SKM-1 treated with dmso at 0.1 percent for 144 hours (cell line): ENCODE data around the gene ZNF438.
"Not testable (repeated sequence)": the region's sequence is repeated elsewhere in the genome, so short reads cannot be mapped to it uniquely, and the experiment has no call there.

Experiments
- DNase-seq: peaks from one replicate; lab custom pipeline; 2025; ENCODE audit not compliant: unreplicated experiment; lab: John Stamatoyannopoulos, UW

The ZNF438 gene

DNA sequence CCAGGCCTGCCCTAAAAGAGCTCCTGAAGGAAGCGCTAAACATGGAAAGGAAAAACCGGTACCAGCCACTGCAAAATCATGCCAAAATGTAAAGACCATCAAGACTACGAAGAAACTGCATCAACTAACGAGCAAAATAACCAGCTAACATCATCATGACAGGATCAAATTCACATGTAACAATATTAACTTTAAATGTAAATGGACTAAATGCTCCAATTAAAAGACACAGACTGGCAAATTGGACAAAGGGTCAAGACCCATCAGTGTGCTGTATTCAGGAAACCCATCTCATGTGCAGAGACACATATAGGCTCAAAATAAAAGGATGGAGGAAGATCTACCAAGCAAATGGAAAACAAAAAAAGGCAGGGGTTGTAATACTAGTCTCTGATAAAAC, 82.4 kb downstream of the ZNF438 start:
- DNase-seq, result not testable (repeated sequence)

DNA sequence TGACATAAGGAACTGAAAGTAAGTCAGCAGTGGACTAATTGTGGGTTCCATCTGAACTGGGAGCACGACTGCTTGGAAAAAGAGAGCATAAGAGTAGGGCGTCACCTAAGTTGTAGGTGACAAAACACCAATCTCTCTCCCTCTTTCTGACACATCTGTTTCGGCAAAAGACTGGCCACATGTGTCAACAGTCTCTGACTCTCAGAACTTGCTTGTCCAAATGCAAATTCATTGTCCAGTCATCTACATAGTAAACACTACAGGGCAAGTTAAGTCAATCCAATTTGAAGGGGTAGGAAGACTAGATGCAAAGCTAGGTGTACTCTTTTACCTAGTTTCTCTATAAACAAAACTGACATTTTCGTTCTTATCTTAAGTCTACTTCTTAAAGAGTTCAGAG, 87.7 kb downstream of the ZNF438 start:
- no peak for DNase-seq

DNA sequence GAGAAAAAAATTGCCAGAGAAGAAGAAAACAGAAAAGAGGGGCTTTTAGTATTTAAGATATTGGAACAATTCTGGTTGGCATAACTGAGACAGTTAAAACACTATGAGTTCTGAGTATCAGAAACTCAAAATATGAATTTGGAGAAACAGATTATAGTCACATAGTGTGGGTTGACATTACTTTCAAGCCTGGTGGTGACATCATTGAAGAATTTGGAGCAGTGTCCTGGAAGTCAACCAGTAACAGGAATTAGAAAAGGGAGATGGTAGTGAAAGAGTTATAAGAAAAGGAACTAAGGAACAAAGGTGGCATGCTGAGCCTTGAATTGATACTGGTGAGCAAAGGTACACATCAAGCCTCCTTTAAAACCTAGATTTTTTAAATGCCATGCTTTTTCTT, 88.2 kb downstream of the ZNF438 start:
- no peak for DNase-seq

DNA sequence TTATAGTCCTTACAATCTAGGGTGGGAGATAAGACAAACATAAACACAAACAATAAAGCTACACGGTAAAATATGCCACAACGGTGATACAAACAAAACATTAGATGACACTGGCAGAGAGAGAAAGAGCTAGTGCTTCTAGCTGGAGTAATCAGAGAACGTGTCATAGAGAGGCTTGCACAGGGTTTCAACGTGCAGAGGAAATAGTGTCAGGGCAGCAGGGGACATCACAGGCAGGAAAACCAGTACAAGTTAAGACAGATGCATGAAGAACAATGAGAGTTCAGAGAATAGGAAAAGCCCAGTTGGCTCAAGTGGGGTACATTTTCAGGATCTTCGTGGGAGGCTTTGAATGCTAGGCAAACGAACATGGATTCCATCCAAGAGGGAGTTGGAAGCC, 91.4 kb downstream of the ZNF438 start:
- no peak for DNase-seq

DNA sequence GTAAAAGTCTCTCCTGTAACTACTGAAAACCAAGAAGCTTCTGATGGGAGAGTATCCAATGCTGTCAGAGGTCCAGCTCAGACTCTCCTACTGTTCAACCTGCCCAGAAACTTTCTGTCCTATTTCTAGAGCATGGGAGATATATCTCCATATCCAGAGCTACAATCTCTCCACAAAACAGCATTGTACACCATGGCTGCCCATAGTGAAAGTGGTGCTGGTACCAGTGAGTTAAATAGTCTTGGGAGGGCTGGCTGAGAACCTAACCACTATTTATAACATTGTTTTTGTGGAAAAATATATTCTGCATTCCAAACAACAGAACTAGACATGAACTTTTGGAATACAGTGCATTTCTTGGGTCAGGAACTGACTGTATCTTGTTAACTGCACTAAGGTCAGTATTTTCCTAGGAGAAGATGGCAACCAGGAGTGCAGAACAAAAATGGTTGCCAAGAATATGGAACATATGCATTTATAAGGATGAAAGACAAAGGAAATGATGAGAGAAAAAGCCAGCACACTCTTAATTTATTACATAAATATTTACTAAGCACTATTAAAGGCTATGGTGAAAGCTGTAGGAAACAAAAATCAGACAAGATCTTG, 91.9 kb downstream of the ZNF438 start:
- DNase-seq, result no peak

DNA sequence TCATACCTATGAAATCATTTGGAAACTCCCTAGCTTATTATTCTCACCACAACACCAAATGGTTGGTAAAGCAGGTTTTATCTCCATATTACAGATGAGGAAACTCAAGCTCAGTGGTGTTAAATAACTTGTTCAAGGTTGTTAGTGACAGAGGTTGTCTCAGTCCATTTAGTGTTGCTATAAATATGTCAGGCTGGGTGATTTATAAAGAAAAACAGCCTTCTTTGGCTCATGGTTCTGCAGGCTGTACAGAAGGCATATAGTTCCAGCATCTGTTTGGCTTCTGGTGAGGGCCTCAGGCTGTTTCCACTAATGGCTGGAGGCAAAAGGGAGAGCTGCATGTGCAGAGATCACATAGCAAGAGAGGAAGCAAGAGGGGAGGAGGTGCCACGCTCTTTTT, 96.6 kb downstream of the ZNF438 start:
- DNase-seq, result no peak

DNA sequence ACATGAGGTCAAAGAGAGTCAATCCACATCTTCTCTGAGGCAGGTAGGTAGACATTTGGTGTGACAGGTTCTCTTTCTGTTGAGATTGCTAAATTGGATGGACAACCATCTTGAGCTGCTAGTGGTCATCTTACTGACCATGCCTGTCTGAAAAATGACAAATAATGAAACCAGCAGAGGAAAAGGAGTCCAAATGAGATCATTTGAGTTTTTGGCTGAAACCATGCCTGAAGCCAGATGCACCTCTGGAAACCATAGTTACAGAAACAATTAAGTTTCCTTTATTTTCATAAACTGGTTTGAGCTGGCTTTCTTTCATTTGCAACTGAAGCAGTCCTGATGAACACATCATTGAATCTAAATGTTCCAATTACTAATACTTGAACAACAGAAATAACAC, 100.6 kb downstream of the ZNF438 start:
- no peak for DNase-seq

DNA sequence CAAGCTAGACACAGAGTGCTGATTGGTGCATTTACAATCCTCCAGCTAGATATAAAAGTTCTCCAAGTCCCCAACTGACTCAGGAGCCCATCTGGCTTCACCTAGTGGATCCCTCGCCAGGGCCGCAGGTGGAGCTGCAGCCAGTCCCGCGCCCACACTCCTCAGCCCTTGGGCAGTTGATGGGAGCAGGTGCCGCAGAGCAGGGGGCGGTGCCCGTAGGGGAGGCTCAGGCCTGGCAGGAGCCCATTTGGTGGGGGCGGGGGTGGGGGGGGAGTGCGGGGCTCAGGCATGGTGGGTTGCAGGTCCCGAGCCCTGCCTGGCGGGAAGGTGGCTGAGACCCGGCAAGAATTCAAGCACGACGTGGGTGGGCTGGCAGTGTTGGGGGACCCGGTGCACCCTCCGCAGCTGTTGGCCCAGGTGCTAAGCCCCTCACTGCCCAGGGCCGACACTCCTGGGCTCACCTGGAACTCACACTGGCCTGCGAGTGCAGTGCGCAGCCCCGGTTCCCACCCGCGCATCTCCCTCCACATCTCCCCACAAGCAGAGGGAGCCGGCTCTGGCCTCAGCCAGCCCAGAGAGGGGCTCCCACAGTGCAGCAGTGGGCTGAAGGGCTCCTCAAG, 101.7 kb downstream of the ZNF438 start:
- DNase-seq, result no peak

DNA sequence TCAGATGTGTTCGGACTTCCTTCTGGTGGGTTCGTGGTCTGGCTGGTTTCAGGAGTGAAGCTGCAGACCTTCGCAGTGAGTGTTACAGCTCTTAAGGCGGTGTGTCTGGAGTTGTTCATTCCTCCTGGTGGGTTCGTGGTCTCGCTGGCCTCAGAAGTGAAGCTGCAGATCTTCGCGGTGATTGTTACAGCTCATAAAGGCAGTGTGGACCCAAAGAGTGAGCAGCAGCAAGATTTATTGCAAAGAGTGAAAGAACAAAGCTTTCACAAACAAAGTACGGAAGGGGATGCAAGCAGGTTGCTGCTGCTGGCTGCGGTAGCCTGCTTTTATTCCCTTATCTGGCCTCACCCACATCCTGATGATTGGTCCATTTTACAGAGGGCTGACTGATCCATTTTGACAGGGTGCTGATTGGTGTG, 102.3 kb downstream of the ZNF438 start:
- DNase-seq, result not testable (repeated sequence)

DNA sequence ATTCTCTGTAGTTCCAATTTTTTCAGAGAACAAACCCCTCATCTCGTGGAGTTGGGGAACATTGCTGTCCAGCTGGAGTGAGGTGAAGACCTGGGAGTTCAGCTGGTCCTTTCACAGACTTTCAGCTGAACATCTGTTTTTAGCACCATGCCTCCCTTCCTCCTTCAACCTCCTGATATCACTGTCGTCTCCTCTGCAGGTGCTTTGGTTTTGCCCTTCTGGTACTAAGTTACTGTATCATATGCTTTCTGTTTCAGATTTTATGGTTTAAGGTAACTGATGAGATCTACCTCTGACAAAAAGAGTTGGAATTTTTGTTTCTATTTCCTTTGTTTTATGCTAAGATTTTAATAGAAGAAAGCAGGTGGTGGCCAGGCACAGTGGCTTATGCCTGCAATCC, 102.9 kb downstream of the ZNF438 start:
- DNase-seq, result no peak

DNA sequence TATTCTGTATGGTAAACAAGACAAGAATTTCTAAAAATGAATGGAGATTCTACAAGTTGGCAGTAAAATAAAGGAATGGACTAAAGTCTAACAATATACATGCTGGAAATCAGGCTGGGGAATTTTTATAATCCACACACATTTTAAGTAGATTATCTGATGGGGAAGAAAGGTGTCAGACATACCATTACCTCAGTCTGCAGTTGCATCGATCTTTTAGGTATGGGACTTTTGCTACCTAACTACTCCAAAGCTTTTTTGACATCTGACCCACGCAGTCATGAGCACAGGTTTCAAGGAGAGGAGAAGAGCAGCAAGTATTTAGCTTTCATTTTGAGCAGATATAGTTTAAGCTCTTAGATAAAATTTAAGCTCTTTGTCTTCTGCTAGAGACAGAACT, 113.0 kb downstream of the ZNF438 start:
- DNase-seq, result no peak

DNA sequence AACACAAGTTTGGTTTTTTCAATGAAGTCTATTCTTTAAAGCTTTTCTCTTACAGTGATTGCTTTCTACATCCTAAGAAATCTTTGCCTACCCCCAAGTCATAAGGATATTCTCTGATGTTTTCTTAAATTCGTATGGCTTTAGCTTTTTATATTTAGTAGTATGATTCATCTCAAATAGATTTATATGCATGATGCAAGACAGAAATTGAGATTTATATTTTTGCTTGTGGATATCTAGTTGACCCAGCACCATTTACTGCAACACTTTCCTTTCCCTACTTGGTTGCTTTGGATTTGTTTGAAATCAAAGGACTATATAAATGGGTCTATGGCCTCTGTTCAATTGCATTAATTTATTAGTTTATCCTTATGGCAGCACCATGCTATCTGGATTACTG, 113.9 kb downstream of the ZNF438 start:
- DNase-seq, result no peak

DNA sequence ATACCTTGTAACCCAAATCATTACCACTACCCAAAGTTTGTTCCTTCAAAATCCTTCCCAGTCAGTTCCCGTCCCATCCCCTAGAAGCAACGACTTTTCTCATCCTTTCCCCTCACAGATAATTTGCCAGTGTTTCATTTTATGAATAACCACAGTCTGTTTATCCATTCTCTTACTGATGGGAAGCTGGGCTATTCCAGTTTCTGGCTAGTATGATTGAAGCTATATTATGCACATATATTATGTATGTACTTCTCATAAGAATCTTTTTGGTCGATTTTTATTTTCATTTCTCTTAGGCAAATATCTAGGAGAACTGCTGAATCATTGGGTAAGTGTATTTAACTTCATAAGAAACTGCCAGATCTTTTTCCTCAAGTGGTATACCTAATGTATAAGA, 114.6 kb downstream of the ZNF438 start:
- DNase-seq, result no peak

DNA sequence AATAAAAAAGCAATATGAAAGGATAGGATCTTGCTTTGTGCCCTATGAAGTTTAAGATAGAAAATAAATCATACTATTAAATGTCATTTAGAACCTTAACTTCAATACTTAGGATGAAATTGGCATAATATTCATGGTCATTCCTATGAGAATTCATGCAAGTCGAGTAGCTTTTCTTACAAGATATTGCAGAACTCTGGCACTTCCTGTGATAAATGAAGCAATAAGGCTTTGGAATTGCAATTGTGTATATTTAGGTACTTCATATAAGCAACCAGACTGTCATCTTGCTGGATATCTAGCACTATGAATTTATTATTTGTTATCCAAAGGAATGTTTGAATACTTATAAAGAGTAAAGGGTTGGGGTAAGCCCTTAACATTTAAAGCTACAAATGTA, 116.5 kb downstream of the ZNF438 start:
- no peak for DNase-seq

DNA sequence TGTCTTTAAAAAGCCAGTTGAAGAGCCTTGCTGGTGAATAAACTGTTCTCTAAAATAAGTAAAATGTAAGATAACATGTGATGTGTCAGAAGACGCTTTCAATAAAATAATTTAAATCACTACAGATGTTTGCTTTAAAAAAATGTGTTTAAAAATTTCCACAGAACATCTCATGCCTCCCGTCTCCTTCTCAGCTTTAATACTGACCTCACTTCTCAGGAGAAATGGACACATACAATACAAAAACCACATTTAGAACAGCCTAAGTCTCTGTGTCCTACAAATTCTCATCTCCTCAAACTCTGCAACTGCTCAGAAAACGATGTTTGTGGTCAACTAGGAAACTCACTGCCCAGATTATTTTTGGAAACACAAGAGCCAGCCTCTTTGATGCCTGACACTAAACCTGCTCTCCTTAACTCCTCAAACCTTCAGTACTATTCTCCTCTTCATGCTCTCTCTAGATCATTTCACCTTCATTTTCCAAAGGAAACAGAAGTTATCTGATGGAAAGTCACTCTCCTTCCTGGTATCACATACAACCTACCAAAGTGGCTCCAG, 120.3 kb downstream of the ZNF438 start:
- DNase-seq, result no peak

DNA sequence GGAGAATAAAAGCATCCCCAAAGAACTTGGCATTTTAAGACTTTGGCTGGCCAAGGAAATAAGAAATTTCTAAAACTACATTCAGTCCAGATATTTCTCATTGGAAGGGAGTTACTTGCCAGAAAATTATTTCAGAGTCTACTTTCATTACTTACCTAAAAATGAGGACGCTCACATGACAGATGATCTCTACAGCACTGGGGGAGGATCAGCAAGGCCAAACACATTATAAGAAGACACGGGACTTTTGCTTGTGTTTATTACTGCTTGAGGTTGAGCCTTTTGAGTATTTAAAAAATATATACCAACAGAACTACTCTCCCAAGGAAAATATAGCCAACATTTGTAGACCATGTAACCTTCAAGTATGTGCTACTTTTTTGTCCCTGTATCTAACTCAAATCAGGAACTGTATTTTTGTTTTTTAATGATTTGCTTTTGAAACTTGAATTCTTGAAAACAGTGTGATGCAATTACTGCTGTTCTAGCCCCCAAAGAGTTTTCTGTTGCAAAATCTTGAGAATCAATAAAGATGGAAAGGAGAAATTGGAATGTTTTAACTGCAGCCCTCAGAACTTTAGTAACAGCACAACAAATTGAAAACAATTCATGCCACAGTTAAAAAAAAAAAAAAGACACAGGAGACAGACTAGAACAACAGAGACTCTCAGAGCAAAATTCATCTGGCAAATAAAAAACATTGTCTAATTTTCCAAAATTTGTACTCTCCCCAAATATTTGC, 128.1 kb downstream of the ZNF438 start:
- no peak for DNase-seq

DNA sequence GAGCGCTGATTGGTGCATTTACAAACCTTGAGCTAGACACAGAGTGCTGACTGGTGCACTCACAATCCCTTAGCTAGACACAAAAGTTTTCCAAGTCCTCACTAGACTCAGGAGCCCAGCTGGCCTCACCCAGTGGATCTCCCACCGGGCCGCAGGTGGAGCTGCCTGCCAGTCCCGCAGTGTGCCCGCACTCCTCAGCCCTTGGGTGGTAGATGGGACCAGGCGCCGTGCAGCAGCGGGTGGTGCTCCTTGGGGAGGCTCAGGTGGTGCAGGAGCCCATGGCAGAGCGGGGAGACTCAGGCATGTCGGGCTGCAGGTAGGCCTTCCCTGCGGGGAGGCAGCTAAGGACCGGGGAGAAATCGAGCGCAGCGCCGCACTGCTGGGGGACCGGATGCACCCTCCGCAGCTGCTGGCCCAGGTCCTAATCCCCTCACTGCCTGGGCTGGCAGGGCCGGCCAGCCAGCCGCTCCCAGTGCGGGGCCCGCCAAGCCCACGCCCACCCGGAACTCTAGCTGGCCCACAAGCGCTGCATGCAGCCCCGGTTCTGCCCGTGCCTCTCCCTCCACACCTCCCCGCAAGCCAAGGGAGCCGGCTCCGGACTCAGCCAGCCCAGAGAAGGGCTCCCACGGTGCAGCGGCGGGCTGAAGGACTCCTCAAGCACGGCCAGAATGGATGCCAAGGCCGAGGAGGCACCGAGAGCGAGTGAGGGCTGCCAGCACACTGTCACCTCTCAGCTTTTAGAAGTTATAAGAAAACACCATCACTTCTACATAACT, 128.9 kb downstream of the ZNF438 start:
- DNase-seq, result no peak

DNA sequence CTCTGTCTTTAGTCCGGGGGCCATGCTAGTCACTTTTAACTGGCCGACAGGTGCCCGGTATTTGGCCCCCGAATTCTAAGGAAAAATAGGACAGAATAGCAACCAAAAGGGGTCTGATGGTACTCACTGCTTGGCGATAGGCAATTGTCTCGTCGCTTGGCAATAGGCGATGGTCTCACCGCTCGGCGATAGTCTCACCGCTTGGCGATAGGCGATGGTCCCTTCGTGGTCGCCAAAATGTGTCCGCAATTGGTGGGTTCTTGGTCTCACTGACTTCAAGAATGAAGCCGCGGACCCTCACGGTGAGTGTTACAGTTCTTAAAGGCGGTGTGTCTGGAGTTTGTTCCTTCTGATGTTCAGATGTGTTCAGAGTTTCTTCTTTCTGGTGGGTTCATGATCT, 130.2 kb downstream of the ZNF438 start:
- DNase-seq, result not testable (repeated sequence)

DNA sequence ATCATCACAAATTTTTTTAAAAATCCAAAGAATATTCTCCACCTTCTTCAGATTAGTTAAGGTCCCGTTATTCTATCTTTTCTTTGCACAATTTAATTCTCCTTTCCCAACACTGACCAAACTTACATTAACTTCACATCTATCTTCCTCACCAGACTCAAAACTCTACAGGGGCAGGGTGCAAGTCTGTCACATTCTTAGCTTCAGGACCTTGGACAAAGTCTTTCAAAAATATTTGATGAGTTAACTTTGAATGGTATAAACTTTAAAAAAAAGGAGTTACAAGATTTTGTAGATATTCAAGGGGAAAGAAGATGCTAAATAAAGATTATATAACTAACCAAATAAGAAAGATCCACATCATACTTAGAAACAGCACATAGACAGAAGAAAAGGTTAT, 132.7 kb downstream of the ZNF438 start:
- DNase-seq, result no peak

DNA sequence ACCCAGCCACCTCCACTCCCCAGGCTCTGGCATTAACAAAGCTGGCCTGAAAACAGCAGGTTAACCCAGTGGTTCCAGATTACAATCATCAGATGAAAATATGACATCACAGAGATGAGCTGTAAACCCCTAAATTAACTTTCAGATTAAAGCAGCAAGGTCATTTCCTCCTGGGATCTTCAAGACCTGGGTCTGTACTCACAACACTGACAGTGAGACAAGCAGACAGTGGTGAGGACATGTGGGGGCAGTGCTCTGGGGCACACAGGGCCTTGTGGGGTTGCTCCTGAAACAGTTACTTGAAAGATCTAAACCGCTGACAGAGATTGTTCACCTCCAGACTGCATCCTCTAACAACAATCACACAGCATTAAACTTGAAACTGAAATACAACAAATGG, 134.1 kb downstream of the ZNF438 start:
- DNase-seq, result no peak

DNA sequence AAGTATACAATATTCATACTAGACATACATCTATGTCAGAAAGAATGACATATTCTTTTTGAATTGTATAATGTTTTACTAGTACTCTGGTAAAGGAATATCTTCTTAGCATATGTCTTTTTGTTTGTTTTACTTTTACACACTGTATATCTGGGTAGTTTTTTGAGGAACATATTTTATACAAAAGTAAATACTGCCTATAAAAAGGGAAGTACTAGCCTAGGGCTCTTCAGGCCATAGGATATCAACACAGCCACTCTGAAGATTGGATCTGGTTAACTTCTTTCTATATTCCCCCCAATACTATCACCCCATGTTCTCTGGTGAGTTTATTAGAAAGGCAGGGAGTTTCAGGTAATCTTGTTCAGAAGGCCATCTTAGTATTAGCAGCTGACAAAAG, 134.6 kb downstream of the ZNF438 start:
- no peak for DNase-seq
